Testis (tissue), 2 donors: ENCODE measurements around the gene LRMDA.

ENCODE experiments used
- POLR2A ChIP-seq: fragments of 450-650 bp; IDR thresholded peaks from one replicate; pipeline ENCODE4 v1.6.1; 2017; ENCODE audit warnings: antibody characterized with exemption, mild to moderate bottlenecking, moderate library complexity
- TF ChIP-seq, protein P1 (sequence below), 3 experiments: fragments of 450-650 bp in 2 of 3; fragments of 200-600 bp in 1 of 3; sonication (generic) in 1 of 3; IDR thresholded peaks; one replicate each; pipeline ENCODE4 v1.5.1; 2016 to 2019; ENCODE audit warnings: antibody characterized with exemption in 3 of 3, mild to moderate bottlenecking in 2 of 3, moderate library complexity in 1 of 3

GRCh38 chr10:75703191-75703854 is 271.9 kb downstream of the LRMDA start:
- TF ChIP-seq, protein P1, sequence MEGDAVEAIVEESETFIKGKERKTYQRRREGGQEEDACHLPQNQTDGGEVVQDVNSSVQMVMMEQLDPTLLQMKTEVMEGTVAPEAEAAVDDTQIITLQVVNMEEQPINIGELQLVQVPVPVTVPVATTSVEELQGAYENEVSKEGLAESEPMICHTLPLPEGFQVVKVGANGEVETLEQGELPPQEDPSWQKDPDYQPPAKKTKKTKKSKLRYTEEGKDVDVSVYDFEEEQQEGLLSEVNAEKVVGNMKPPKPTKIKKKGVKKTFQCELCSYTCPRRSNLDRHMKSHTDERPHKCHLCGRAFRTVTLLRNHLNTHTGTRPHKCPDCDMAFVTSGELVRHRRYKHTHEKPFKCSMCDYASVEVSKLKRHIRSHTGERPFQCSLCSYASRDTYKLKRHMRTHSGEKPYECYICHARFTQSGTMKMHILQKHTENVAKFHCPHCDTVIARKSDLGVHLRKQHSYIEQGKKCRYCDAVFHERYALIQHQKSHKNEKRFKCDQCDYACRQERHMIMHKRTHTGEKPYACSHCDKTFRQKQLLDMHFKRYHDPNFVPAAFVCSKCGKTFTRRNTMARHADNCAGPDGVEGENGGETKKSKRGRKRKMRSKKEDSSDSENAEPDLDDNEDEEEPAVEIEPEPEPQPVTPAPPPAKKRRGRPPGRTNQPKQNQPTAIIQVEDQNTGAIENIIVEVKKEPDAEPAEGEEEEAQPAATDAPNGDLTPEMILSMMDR (IDR thresholded peaks at IDR 0.05) = no peak
- TF ChIP-seq POLR2A = no peak
